Esophagus muscularis mucosa (tissue), 4 donors: ENCODE results near the gene FGF19. TPM values are rescaled to one million over a fixed set of nuclear protein-coding genes. Genes with fewer than 3 reads are reported as not detected.

Experiments used
- DNase-seq: peaks from one replicate; pipeline ENCODE4 v3.0.0-alpha.2; 2017; ENCODE audit errors: extremely low spot score
- H3K27ac ChIP-seq, 4 donors: fragments of 200-600 bp; sonication (generic); replicated peaks in 1 of 4; 1 replicate in 3 of 4; 2 replicates in 1 of 4; pipeline ENCODE4 v1.5.1; 2016 to 2019; ENCODE audit warnings: mild to moderate bottlenecking in 1 of 4
- H3K27me3 ChIP-seq, 4 donors: fragments of 200-600 bp; sonication (generic); one replicate each; pipeline versions ENCODE4 v1.5.1 to v1.6.0; 2016 to 2019
- H3K36me3 ChIP-seq, 4 donors: fragments of 200-600 bp; sonication (generic); one replicate each; pipeline ENCODE4 v1.5.1; 2016 to 2019
- H3K4me1 ChIP-seq, 4 donors: fragments of 200-600 bp; sonication (generic); one replicate each; pipeline ENCODE4 v1.5.1; 2016 to 2019
- H3K4me3 ChIP-seq, 4 donors: fragments of 200-600 bp; sonication (generic); 1 replicate in 2 of 4; 2 replicates in 2 of 4; pipeline ENCODE4 v1.5.1; 2016 to 2019; ENCODE audit warnings: mild to moderate bottlenecking in 4 of 4, moderate library complexity in 1 of 4
- H3K9me3 ChIP-seq, 4 donors: fragments of 200-600 bp; sonication (generic); 1 replicate in 3 of 4; 2 replicates in 1 of 4; pipeline ENCODE4 v1.5.1; 2016 to 2019
- EP300 ChIP-seq: sonication (generic); formaldehyde crosslinking; IDR thresholded peaks from one replicate; pipeline ENCODE4 v1.6.1; 2017; ENCODE audit warnings: antibody characterized with exemption
- POLR2A ChIP-seq: fragments of 450-650 bp; IDR thresholded peaks from one replicate; pipeline ENCODE4 v1.6.1; 2017; ENCODE audit warnings: antibody characterized with exemption, moderate library complexity, mild to moderate bottlenecking, low read depth
- POLR2AphosphoS5 ChIP-seq, 2 donors: sonication (generic); formaldehyde crosslinking; IDR thresholded peaks; one replicate each; pipeline ENCODE4 v1.6.1; 2017; ENCODE audit warnings: antibody characterized with exemption in 2 of 2
- WGBS: methylation state at CpG from one replicate; pipeline ENCODE4 v1.1.5; 2018; 5-methylcytosine and 5-hydroxymethylcytosine counted together
- intact Hi-C: fragments of 100-400 bp; cut with DNase I; formaldehyde crosslinking; loops from one replicate; pipeline ENCODE4 v1.15.1; 2023
- total RNA-seq, 4 donors: library from RNA; depleted of rRNA; stranded (reverse); fragments of >200 nt; gene quantifications; one replicate each; pipeline versions ENCODE4 v1.1.0 to v1.2.1, GENCODE V29; 2016
- TF ChIP-seq, protein P1 (sequence below), 3 experiments: fragments of 200-600 bp in 2 of 3; fragments of 450-650 bp in 1 of 3; sonication (generic) in 2 of 3; IDR thresholded peaks; one replicate each; pipeline ENCODE4 v1.5.1; 2017 to 2019; ENCODE audit warnings: antibody characterized with exemption in 3 of 3, mild to moderate bottlenecking in 2 of 3, moderate library complexity in 1 of 3

The FGF19 gene
- total RNA-seq, 4 donors from 2014 or later, result not detected

GRCh38 chr11:69730500-69730899 lies 26.7 kb upstream of the FGF19 start:
- H3K27ac ChIP-seq, result no peak overlapping the region
- H3K4me3 ChIP-seq, result no peak overlapping the region
- 79% methylated on average over 8 of the region's 8 CpGs for WGBS
- no peaks in the 10 kb centered on the region for H3K36me3 ChIP-seq
- peaks cover 0 to 14% (median 9%) of the 10 kb centered on the region in 4 donors for H3K9me3 ChIP-seq
- intact Hi-C loops, result no loop called here
- DNase-seq, result no peak
- TF ChIP-seq POLR2AphosphoS5 (IDR thresholded peaks at IDR 0.05) (no peak), EP300 (no peak), POLR2A (no peak)
- TF ChIP-seq, protein P1, sequence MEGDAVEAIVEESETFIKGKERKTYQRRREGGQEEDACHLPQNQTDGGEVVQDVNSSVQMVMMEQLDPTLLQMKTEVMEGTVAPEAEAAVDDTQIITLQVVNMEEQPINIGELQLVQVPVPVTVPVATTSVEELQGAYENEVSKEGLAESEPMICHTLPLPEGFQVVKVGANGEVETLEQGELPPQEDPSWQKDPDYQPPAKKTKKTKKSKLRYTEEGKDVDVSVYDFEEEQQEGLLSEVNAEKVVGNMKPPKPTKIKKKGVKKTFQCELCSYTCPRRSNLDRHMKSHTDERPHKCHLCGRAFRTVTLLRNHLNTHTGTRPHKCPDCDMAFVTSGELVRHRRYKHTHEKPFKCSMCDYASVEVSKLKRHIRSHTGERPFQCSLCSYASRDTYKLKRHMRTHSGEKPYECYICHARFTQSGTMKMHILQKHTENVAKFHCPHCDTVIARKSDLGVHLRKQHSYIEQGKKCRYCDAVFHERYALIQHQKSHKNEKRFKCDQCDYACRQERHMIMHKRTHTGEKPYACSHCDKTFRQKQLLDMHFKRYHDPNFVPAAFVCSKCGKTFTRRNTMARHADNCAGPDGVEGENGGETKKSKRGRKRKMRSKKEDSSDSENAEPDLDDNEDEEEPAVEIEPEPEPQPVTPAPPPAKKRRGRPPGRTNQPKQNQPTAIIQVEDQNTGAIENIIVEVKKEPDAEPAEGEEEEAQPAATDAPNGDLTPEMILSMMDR (IDR thresholded peaks at IDR 0.05), result no peak
- peaks cover 0 to 71% (median 0%) of the 10 kb centered on the region in 4 donors for H3K27me3 ChIP-seq
- H3K4me1 ChIP-seq, result no peaks in the 10 kb centered on the region

GRCh38 chr11:69729252-69729651 lies 25.4 kb upstream of the FGF19 start:
- WGBS, result 94% methylated on average over 6 of the region's 9 CpGs
- H3K9me3 ChIP-seq, result peaks cover 0 to 6% (median 3%) of the 10 kb centered on the region in 4 donors
- no peak overlapping the region for H3K27ac ChIP-seq
- H3K36me3 ChIP-seq, result no peaks in the 10 kb centered on the region
- H3K4me1 ChIP-seq, result no peaks in the 10 kb centered on the region
- H3K27me3 ChIP-seq, result peaks cover 0 to 73% (median 2%) of the 10 kb centered on the region in 4 donors
- intact Hi-C loops, result no loop called here
- no peak overlapping the region for H3K4me3 ChIP-seq
- no peak for TF ChIP-seq EP300
- TF ChIP-seq, protein P1 (IDR thresholded peaks at IDR 0.05), result no peak
- no peak for TF ChIP-seq POLR2A
- no peak for TF ChIP-seq POLR2AphosphoS5 (IDR thresholded peaks at IDR 0.05)
- DNase-seq, result no peak

DNA sequence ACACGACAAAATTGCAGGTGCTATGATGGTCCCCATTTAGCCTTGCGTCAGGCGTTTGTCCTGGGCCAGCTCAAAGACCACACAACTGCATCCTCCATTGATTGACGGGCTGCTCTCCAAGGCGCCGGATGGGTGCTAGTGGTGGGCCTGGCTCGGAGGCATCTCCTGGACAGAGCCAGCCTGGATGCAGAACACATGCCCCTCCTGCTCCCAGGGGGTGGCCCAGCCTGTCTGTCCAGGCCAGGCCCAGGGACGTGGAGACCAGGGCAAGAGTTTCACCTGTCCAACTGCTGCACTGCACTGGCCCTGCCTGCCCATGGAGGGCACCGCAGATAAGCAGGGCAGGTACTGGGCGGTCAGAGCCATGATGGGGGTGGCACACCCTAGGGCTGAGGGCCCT lies 23.4 kb upstream of the FGF19 start:
- intact Hi-C loops, result no loop called here
- Histone ChIP-seq H3K27ac (no peak overlapping the region), H3K9me3 (no peaks in the 10 kb centered on the region), H3K4me3 (no peak overlapping the region), H3K4me1 (no peaks in the 10 kb centered on the region), H3K27me3 (peaks cover 0 to 83% (median 2%) of the 10 kb centered on the region in 4 donors), H3K36me3 (no peaks in the 10 kb centered on the region)
- no peak for TF ChIP-seq EP300
- TF ChIP-seq POLR2AphosphoS5 (IDR thresholded peaks at IDR 0.05), result no peak
- TF ChIP-seq, protein P1 (IDR thresholded peaks at IDR 0.05), result no peak
- no peak for TF ChIP-seq POLR2A
- WGBS, result 88% methylated on average over 8 of the region's 10 CpGs
- DNase-seq, result no peak

DNA sequence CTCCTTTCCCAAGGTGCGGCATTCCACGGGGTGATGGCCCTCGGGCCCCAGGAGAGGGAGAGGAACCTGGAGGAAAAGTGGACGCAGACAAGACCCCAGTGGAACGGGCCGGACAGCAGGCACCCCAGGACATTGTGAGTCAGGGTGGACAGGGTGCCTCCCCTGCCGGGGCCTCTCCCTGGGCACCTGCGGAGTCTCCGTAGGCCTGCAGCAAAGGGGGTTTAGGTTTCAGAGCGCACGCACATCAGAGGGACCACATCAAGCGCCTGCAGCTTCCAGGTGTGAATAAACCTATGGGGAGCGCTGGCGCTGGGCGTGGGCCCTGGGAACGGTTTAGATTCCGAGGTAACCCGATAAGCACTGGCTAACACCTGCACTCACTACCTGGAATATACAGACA lies 22.7 kb upstream of the FGF19 start:
- Histone ChIP-seq H3K27me3 (peaks cover 0 to 83% (median 2%) of the 10 kb centered on the region in 4 donors), H3K9me3 (no peaks in the 10 kb centered on the region), H3K4me1 (no peaks in the 10 kb centered on the region), H3K4me3 (no peak overlapping the region), H3K36me3 (no peaks in the 10 kb centered on the region), H3K27ac (no peak overlapping the region)
- 80% methylated on average over 14 of the region's 18 CpGs for WGBS
- DNase-seq, result no peak
- TF ChIP-seq EP300, result no peak
- no peak for TF ChIP-seq POLR2AphosphoS5 (IDR thresholded peaks at IDR 0.05)
- TF ChIP-seq, protein P1 (IDR thresholded peaks at IDR 0.05), result no peak
- TF ChIP-seq POLR2A, result no peak
- intact Hi-C loops, result no loop called here

GRCh38 chr11:69726019-69726418 lies 22.2 kb upstream of the FGF19 start:
- intact Hi-C loops, result no loop called here
- no peak overlapping the region for H3K27ac ChIP-seq
- no peaks in the 10 kb centered on the region for H3K9me3 ChIP-seq
- no peak overlapping the region for H3K4me3 ChIP-seq
- H3K4me1 ChIP-seq, result no peaks in the 10 kb centered on the region
- H3K36me3 ChIP-seq, result no peaks in the 10 kb centered on the region
- no peak for DNase-seq
- WGBS, result 76% methylated on average over 9 of the region's 9 CpGs
- H3K27me3 ChIP-seq, result peaks cover 0 to 83% (median 2%) of the 10 kb centered on the region in 4 donors
- TF ChIP-seq EP300 (no peak), POLR2AphosphoS5 (IDR thresholded peaks at IDR 0.05) (no peak), POLR2A (no peak)
- TF ChIP-seq, protein P1 (IDR thresholded peaks at IDR 0.05), result no peak
